Measurements from ENCODE around the gene RASGEF1B.

DNA sequence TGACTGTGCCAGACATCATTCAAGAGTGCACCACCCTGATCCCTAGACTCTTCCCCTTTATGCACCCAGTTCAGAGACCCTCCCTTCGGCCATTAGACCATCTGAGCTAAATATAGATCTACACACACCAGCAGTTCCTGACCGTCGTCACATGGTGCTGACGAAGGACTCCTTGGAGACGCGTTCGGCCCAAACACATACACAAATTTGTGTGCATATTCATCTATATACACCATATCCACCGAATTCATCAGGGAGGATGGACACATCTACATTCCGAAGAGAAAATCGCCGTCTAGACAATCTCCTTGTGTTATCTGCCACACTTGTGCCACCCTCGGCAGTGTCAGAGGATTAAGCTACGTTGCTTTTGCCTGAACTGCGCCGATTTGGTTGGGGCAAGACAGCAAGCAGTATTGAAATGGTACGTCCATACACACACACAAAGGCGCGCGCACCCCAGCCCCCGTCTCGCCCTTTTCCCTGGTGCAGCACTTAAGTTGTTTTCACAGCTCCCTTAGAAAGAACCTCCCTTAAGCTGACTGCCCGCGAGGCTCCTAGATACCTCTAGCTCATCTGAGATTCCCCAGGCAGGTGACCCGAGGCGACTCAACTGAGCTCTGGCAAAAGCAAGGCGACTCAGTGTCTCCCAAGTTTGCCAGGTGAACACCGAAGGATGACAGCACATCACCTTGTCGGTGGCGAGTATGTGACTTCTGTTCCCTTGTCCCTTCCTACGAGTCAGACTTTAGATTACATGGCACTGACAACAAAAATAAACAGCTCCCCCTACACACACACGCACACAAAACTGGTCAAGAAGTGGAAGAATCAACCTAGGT, 1.0 kb downstream of the RASGEF1B start:
- TF ChIP-seq, protein P1, sequence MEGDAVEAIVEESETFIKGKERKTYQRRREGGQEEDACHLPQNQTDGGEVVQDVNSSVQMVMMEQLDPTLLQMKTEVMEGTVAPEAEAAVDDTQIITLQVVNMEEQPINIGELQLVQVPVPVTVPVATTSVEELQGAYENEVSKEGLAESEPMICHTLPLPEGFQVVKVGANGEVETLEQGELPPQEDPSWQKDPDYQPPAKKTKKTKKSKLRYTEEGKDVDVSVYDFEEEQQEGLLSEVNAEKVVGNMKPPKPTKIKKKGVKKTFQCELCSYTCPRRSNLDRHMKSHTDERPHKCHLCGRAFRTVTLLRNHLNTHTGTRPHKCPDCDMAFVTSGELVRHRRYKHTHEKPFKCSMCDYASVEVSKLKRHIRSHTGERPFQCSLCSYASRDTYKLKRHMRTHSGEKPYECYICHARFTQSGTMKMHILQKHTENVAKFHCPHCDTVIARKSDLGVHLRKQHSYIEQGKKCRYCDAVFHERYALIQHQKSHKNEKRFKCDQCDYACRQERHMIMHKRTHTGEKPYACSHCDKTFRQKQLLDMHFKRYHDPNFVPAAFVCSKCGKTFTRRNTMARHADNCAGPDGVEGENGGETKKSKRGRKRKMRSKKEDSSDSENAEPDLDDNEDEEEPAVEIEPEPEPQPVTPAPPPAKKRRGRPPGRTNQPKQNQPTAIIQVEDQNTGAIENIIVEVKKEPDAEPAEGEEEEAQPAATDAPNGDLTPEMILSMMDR (conservative IDR thresholded peaks at IDR 0.05; ENCODE audit: low read depth in 2 of 2), result no peak
- TF ChIP-seq POLR2AphosphoS5 (IDR thresholded peaks at IDR 0.05; ENCODE audit: low read depth) (no peak), JUNB (IDR thresholded peaks at IDR 0.05; ENCODE audit: unreplicated experiment) (no peak), EZH2 (IDR thresholded peaks at IDR 0.05; ENCODE audit: low read depth, unreplicated experiment) (no peak)

Data from GM23338 (cell line).